A673 (cell line): ENCODE measurements around the gene OXNAD1.

ENCODE experiments used
- EZH2 ChIP-seq: fragments of 200-600 bp; sonication (generic); IDR thresholded peaks from 2 replicates; pipeline ENCODE4 v1.6.1; 2017; ENCODE audit warnings: borderline replicate concordance, low read depth, mild to moderate bottlenecking, mixed read lengths, antibody characterized with exemption, low read length; ENCODE audit not compliant: poor library complexity, severe bottlenecking
- TF ChIP-seq, protein P1 (sequence below): fragments of 300-800, 200-600 bp; sonication (generic); conservative IDR thresholded peaks from 2 replicates; pipeline ENCODE4 v1.5.1; 2017; ENCODE audit warnings: low read depth, mild to moderate bottlenecking, antibody characterized with exemption, low read length, moderate library complexity, mixed read lengths

DNA sequence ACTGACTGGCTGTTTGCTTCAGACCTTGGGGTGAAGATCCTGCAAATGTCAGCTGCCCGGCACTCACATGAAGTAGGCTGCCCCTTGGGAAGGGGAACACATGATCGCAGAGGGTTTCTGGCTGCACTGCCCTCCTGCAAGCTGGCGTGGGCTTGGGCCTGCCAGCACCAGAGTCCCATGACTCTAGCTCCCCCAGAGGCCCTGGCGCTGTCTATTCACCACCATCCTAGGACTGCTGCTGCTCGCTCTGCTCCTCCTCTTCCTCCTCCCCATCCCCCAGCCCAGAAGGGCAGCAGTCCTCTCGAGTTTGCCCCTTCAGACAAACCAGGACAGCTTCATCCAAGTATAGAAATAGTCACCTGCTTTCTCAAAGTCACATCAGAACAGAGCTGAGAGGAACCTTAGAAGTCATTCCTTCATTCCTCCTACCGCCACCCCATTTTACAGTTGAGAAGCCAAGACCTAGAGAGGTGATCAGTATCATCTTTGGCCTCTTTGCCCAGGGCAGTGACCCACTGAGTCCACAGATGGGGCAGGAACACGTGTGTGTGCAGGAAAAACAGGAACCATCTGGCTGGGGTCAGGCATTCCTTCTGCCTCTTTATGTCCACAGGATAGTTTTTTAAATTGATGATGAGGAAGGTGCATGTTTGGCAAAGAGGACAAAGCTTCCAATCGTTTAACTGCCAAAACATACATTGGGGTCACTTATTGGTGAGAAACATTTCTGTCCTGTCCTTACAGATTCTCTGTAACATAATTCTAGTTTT, 13.5 kb upstream of the OXNAD1 start:
- TF ChIP-seq, protein P1, sequence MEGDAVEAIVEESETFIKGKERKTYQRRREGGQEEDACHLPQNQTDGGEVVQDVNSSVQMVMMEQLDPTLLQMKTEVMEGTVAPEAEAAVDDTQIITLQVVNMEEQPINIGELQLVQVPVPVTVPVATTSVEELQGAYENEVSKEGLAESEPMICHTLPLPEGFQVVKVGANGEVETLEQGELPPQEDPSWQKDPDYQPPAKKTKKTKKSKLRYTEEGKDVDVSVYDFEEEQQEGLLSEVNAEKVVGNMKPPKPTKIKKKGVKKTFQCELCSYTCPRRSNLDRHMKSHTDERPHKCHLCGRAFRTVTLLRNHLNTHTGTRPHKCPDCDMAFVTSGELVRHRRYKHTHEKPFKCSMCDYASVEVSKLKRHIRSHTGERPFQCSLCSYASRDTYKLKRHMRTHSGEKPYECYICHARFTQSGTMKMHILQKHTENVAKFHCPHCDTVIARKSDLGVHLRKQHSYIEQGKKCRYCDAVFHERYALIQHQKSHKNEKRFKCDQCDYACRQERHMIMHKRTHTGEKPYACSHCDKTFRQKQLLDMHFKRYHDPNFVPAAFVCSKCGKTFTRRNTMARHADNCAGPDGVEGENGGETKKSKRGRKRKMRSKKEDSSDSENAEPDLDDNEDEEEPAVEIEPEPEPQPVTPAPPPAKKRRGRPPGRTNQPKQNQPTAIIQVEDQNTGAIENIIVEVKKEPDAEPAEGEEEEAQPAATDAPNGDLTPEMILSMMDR = no peak
- TF ChIP-seq EZH2 = no peak
